Activated T-helper 1 cell treated with anti-CD3 and anti-CD28 coated beads, Interleukin-2, amount 50 U/mL, for 16 hours (primary cell): ENCODE measurements around the gene PLAC8L1.

Experiments used
- DNase-seq, 2 donors: peaks; one replicate each; pipeline ENCODE4 v3.0.0-alpha.2; 2020; ENCODE audit warnings: low read depth in 1 of 2, low spot score in 1 of 2

PLAC8L1 gene

DNA sequence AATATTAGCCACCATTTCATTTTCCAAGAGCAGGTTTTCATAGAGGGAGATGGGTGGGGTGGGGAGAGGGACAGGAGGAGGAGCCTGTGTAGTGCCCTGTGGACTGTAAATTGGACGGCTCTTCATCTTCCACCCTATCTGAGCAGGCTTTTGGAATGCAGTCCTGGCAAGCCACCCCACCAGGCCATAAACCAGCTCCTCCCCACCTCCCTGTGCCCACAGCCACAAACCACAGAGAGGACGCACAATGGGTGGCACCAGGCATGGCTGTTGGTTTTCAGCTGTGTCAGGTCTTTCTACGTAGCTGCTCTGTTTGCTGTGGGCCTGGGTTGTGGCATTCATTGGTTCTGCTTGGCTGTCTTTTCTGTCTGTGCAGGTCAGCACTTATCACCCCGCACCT lies 58.0 kb downstream of the PLAC8L1 start:
- no peak for DNase-seq

DNA sequence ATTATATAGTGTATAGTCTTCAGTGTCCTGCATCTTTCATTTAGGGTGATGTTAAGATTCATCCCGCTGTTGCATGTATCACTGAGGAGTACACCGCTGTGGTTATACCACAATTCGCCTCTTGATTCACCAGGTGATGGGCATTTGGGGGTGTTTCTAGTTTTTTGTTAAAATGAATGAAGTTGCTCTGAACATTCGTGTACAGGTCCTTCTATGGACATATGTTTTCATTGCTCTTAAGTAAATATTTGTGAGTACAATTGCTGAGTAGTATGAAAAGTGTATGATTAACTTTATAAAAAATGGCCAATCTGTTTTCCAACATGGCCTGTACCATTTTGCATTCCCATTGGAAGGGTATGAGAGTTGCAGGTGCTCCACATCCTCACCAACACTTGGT lies 61.7 kb downstream of the PLAC8L1 start:
- no peak for DNase-seq

DNA sequence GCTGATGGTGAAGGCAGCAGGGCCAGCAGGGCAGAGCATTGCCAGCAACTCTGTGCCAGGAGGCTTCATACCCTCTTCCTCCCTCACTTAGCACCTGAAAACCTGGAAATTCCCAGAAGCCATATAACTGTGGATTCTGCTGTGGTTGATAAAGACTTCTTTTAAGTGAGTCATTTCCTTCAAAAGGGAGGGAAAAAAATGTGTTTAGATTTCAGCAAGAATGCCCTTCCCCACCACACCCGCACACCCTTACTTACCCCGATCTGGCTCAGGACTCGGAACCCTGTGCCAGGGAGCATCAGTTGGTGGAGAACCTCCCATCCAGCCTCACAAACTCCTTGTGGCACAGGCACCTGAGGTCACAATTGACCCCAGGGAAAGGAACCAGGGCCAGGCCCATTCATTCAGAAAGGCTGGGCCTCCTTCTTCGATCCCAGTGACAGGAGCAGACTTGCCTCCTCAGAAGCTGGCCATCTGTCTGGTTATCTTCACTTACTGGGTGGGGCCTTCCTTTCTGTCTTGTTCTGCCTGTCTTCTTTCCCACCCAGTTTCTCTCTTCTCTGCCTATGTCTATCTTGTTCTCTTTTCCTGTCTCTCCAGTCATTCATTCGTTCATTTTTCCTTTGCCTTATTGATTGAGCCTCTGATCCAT lies 62.6 kb downstream of the PLAC8L1 start:
- no peak for DNase-seq

DNA sequence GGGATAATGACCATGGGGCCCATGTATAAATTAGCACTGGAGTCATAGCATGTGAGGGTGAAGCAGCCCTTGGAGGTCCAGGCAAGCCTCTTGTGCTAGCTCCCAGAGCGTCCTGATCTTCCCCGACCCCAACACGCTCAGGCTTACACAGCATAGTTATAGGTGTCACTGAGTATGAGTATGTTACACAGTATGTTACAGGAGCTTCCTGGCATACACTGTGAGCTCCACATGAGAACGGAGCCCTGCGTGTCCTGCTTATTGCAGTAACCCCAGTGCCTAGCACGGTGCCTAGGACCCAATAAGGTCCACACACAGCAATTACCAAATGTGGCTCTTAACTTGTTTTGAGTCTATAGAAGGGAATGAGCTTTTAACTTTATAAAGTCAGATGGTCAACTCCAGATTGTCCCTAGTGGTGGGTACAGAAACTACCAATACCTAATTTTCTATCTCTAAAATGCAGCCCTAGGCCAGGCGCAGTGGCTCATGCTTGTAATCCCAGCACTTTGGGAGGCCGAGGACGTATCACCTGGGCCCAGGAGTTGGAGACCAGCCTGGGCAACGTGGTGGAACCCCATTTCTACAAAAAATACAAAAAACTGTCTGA lies 64.1 kb downstream of the PLAC8L1 start:
- DNase-seq, result no peak

DNA sequence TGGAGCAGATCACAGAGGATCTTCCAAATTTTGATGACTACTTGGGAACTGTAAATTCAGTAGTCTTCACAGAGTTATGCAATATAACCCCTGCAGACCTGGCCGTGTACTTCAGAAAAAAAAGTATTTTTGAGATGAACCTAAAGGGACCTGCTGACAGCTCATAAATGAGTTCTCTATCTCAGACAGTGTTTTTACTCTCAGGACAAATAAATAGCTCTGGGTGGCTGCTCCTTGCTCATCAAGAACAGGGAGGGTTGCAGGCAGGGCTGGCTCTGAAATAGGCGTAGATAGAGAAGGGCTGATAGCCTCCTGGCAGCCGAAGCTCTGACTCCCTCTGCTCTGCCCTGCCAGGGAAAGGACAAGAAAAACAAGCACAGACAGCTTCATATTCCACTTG lies 64.8 kb downstream of the PLAC8L1 start:
- DNase-seq, result no peak

DNA sequence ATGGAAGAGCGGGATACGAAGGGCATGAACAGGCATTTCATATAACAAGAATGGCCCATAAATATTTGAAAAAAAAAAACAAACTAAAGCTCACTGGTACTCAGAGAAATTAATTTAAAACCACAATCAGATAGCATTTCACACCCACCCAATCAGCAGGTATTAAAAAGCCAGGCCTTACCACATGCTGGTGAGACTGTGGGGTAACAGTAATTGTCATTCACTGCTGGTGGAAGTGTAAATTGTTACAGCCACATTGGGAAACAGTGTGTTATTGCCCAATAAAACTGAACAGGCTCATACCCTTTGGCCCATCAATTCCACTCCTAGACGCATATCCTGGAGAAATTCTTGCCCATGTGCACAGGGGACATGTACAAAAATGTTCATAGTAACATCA lies 66.0 kb downstream of the PLAC8L1 start:
- no peak for DNase-seq

DNA sequence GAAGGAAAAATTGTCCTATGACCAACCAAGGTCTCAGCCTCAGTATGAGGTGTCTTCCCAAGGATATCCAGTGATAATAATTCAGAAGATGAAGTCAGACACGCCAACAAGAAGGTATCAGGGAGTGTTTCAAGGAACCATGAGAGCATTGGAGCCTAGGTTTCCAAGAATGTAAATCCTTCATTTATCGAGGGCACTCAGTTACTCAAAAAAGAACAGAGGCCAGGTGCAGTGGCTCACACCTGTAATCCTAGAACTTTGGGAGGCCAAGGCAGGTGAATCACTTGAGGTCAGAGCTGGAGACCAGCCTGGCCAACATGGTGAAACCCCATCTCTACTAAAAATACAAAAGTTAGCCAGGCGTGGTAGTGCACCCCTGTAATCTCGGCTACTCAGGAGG lies 70.8 kb downstream of the PLAC8L1 start:
- DNase-seq, result no peak
